GM19463 (cell line): ENCODE results near the gene CRNN.
A peak's percentile ranks its signal among the peaks of the same experiment; 100 is the strongest.

ENCODE experiments used
- ATAC-seq: cut with Tn5 transposase; IDR thresholded peaks from one replicate; pipeline ENCODE4 v1.9.1; 2021; ENCODE audit warnings: mild to moderate bottlenecking, moderate library complexity; ENCODE audit not compliant: unreplicated experiment

The CRNN gene

DNA sequence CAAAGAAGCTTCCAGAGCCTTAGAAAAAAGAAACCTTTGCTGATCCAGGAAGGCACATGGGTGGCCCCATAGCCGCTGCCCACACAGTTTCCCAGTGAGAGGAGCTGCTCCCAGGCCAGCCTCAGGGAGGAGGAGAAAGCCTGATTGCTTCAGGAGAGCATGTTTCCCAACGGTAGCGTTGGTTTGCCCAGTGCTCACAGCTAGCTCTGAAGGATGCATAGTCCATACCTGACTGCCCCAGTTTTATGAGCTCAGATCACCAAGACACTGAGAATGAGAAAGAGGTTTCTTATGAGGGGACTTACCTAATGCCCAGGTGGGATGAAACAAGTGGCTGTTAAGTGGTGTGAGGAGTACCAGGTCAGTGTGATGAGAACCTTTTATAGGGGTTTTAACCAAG lies at the start of gene CRNN:
Gene CRNN, minus strand, starts transcription at position 355 of the 400 bp plus-strand sequence. CDS start 2,030 bp downstream, outside the sequence.
- no peak for ATAC-seq

DNA sequence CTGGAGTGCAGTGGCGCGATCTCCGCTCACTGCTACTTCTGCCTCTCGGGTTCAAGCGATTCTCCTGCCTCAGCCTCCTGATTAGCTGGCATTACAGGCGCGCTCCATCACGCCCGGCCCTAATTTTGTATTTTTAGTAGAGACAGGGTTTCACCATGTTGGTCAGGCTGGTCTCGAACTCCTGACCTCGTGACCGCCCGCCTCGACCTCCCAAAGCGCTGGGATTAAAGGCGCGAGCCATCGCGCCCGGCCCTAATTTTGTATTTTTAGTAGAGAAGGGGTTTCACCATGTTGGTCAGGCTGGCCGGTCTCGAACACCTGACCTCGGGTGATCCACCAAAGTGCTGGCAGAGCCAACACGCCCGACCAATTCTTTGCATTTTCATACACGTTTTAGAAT lies 48.6 kb upstream of the CRNN start:
- ATAC-seq = no peak

DNA sequence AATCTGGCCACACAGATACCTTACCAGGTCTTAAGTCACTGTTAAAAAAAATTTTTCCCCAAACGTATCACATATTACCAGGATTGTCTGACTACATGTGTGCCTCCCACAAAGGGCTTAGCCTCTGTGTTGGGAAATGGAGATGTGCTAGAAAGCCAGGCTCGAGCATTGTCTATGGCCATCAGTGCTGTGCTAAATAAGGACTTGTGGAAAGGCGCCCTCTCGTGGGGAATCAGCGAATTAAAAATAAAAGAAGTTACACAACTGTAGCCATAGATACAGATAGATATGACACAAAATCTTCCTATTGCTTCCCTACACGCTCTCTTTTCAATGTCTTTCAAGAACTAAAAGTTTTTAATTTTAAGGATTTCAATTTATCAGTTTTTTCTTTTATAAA lies 47.5 kb upstream of the CRNN start:
- ATAC-seq = no peak

DNA sequence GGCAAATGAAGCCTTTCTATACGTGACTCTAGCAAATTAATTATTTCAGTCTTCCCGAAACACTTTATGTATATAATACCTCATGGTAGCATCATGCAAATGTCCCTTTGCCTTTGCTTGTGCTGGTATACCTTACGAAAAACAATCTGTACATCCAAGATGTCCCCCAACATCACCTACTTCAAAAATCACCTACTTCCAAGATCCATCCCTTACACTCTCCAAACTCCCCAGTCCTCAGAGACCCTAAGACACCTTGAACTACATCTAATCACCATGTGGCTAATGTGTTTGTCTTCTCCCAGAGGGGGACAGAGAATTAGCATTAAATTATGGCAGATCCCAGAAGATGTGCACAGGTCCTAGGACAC lies 46.5 kb upstream of the CRNN start:
- ATAC-seq = no peak

DNA sequence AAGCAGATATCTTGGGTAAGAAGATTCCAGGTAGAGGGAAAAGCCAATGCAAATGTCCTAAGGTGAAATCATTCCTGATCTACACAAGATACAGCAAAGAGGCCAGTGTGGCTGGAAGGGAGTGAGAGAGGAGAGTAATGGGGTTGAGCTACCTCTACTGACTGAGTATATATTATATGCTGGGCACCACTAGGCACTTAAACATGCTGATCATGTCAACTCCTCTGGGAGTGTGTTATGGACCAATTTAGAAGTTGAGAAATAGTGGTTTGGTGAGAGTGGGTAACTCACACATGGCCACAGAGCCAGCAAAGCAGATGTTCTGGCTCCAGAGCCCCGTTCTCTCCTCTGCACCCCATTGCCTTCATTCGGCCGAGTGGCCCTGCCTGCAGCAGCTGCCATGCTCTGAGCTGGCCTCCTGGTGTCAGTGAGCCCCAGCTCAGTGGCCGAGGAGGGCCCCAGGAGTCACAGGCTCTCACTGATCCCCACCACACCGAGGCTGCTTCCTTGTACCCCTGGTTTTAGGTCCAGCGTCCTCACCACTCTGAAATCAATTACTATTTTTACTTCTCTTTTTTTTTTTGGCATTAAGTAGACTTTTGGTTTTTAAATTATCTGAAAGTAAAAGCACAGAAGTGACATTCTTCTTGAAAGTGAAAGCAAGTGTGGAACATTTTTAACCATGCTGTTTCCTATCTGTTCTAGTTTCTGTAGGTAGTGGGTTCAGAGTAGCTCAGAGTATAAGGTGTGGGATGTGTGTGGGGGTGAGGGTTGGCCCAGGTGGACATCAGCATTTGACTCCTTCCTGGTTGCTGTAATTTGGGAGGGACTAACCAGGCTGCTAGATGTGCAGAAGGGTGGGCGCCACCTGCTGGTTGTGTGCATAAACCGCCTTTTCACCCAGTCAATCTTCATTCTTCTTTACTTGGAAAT lies 45.8 kb upstream of the CRNN start:
- ATAC-seq = peak; percentile 89

DNA sequence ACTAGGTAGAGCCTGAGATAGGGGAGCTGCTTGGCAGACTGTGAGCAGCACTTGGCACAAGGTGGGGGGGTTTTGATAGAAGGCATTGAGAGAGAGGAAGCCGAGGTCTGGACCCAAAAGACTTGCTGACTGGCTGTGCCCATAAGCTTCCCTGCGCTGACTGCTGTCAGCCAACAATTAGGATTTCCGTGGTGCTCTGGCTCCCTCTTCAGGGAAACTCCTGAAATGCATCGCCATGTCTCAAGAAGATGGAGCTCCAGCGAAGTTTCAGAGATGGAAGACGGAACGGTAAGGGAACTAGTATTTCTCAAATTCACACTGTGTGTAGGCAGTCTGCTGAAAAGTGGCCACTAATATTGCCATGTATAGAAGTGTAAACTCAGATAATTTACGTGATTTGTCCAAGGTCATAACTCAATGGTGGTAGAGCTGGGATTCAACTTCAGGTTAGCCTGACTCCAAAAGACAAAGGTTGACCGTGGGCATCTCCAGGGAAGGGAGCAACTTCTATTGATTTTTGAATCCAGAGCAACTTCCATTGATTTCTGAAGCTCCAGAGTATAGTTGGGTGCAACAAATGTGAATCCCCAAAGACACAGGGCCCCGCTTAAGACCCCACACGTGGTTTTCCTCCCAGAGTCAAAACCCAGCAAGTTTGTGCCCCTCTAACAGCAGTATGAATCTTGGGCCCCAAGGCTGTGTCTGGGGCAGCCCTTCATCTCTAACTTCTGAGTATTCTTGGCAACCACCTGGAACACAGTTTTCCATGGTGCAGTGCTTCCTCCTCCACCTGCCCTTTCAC lies 44.5 kb upstream of the CRNN start:
- ATAC-seq = no peak

DNA sequence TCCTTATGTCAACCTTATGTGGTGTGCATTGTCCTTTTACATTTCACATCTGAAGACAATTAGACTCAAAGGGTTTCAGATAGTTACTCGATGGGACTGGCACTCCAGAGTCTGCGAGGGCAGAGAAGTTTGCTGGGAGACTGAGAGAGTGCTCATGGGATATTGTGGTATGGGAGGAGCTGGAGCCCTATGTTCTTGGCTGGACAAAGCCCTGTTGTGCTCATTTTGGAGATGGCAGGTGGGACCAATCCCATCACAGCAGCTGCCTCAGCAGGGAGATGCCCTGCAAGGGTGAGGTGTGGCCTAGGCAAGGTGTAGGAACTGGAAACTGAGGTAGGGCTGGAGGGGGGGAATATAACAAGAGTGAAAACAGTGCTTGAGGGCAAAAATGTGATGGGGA lies 43.5 kb upstream of the CRNN start:
- ATAC-seq = no peak

DNA sequence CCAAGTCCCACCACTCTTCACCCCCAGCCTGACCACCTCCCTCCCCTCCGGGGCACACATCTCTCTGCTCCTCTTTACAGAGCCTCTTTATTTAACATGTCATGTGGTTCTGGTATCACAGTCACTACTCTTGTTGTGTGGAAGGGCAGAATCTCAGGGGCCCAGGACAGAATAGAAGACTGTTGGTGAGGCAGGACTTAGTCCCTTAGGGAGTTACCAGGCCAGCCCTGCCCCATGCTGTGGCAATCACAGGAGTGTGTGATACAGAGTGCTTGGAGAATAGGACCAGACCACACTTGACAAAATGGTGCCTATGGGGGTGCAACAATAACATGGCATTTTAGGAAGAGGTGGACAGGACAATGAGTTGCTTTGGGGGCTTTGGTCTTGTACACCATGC lies 43.0 kb upstream of the CRNN start:
- ATAC-seq = no peak

DNA sequence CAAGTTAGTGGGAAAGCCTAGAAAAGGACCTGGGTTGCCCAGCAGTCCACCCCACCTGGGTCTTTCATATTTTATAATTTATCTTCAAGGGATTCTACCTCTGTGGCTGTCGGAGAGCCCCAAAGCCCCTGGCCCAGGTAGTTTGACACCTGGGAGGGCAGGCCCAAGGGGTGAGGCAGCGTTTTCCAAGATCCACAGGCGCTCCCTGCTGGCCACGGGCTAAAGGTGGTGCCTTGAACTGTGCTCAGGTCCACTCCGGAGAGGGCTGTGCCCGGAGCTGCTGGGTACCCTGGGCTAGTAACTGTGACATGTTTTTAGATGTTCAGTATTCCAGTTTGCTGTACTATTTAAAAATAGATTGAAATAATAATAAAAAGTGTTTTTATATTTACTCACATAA lies 37.2 kb upstream of the CRNN start:
- no peak for ATAC-seq

DNA sequence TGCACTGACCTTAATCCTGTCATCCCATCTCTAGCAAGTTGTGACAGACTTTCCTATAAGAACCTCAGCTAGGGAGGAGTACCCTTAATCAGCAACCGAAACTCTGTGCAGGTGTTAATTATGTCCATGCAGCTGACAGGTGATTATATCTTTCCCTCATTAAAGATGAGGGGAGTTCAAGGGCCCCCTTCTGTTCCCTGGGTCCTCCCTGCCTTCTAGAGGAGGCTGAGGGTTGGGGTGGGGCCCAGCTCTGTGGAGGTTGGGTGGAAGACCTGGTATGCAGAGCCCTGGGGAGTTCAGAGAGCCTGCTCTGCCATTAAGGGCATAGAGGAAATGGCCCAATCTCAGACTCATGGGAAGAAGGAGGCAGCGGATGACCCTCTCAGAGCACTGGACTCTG lies 35.6 kb upstream of the CRNN start:
- no peak for ATAC-seq

DNA sequence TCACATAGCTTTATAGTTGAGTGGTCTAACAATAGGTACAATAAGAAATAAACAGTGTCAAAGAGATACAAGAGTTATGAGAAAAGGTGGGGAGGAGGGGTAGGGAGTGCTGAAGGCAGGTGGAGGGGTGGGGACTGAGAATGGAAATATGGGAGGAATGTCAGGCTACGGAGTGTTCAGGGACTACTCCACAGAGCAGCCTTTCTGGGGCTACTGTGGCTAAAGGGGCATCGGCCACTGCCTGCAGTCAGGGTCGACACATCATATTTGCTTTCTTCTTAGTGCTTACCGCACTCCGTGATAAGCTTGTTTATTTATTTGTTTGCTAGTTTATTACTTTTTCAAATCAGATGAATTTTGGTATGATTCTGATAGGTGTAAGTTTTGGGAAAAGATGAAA lies 34.4 kb upstream of the CRNN start:
- no peak for ATAC-seq

DNA sequence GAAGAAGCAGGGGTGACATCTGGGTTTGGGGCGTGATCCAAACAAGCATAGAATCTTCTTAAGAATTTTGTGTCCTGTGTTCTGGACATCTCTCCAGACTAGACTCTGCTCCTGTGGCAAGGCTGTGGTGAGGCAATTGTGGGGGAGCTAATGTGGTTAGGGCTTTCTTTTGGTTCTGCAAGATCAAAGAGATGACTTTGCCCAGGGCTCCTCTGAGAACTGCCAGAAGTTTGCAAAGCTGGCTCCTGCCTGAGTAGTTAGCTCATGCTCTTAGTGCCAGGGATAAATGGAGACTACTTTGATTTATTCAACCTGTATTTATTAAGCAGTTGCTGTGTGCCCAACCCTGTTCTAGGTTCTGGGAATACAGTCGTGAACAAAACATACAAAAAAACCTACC lies 34.0 kb upstream of the CRNN start:
- no peak for ATAC-seq

DNA sequence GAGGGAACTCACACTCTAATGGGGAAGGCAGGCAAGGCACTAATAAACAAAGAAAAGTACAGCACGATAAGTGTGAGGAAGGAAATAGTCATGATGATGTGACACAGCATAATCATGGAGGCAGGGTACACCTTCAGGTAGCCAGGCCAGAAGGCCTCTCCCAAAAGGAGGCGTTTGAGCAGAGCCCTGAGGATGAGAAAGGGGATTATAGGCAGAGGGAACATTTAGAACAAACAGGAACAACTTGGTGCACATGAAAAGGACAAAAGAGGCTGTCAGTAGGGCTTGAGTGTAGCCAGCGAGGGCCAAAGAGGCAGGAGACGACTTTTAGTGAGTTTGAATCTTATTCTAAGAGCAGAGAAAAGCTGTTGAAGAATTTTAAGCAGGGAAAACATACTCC lies 33.4 kb upstream of the CRNN start:
- no peak for ATAC-seq

DNA sequence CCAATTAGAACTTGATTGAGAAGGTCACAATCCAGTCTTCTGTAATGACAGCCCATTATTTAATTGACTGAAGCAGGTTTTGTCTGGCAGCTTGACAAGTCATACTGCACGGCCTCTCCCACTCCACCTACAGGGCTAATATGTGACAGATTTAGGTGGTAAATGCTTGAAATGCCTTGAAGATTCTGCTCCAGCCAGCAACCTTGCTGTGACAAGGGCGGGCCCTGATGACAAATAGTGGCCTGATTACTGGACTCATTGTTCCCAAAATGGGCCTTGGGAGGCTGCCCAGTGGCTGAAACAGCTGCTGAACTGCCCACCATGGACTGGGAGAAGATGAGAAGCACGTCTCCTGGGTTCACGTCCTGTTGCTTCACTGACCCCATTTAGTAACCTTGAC lies 30.0 kb upstream of the CRNN start:
- ATAC-seq = no peak

DNA sequence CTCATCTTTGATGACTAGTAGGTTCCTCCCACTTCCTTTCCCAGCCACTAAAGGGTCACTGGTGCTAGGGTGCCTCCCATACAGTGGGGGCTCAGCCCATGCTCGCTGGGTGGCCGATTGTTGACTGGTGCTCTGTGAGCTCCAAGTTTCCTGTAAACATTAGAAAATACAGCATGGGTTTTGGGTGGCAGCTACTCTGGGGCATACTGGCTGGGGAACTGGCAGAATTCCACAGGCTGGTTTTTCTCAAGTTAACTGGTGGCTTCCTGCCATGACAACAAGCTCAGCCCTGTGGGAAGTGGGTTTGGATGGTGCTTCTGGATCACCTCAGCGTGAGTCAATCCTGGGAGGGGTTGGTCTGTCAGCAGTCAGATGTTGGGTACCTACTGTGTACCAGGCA lies 28.7 kb upstream of the CRNN start:
- no peak for ATAC-seq

DNA sequence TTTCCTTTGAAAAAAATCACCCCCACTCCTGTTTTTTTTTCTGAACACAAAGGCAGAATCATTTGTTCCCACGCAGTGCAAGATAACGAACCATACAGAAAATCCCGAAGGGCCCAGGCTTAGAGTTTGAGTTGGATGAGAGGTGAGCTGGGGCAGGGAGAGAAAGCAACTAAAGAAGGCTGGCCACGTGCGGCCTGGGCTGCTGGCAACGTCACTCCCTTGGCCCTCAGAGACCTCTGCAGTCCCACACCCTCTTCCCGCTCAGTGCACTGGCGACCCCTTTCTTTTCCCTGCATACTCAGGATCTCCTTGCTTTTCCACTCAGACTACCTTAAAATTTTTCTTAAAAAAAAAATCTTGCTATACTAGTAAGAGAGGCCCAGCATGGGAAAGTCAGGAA lies 28.2 kb upstream of the CRNN start:
- no peak for ATAC-seq

DNA sequence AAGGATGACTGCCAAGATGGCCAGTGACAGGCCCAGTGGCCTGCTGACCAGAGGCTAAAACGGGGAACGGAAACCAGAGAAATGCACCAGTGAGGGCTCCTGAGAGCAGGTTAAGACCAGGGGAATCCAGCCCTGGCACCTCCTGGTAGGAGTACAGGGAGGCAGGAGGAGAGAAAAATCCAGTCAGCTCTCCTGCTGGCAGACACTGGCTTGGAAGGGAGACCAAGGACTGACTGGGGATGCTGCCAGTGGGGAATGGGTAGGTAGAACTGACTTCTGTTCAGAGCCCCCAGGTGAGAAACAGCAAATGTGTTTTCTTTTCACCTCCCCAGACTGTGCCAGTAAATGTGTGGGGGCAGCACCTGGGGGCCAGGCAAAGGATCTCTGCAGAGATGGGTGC lies 27.7 kb upstream of the CRNN start:
- no peak for ATAC-seq

DNA sequence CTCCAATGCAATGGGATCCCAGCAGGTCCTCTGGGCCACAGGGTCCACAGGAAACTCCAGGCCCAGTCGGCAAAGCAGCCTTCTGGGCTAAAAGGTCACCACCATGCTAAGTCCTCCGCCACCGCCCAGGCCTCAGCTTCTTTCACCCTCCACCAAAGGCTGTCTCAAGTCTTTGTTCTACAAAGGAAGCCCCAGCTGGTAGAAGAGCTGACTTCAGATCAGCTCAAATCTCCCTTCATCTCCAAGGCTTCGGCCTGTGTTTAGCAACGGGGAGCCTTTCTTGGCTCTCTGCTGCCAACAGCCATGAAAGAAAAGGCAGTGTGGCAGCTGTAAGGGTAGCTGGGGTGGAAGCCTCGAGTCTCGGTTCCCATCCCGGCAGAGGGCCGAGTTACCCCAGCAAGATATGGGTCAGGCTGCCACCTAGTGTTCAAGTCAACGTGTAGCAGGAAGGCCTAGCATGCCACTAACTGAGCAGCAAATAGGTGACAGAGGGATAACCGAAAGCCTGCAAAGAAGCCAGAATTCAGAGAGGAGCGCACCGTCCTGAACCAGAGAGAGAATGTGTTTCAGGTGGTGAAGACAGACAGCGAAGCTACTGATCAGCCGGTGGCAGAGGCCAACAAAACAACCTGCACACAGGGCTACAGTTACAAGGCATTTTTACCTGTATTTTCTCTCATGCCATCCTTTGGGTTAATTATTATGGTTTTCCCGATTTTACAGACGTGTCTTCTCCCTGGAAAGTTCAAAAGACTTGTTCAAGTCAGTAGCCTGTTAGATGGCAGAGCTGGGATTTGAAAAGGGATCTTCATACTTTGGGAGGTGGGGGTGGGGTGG lies 26.8 kb upstream of the CRNN start:
- peak; percentile 87 for ATAC-seq

DNA sequence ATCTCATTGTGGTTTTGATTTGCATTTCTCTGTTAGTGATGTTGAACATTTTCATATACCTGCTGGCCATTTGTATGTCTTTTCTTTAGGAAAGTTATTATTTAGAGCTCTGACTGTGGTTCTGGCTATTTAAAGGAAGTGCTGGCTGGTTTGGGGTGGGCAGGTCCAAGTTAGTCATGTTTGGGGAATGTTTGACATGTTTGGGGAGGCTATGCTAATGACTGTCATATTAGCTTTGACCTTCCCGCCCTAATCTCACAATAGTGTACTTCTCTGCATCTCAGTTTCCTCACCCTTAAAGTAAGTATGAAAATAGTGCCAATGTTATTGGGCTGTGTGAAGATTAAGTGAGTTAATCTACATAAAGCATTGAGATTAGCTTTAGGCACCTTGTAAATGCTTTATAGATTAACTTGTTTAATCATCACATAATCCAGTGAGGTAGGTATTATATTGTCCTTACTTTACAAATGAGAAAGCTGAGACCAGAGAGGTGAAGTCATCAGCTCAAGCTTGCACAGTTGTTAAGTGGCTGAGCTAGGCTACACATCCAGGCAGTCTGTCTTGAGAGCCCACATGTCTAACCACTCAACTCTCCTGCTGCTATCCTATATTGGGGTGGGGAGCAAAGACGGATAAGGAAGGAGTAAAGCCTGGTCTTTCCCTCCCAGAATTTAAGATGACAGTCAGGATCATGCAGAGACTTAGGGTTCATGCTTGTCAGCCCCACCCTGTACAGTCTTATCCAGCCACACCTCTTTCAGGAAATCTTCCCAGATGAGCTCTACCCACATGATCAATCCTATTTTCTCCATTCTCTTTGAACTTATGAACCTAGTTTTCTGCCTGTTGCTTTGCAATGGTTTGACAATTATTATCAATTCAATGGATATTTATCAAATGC lies 22.8 kb upstream of the CRNN start:
- ATAC-seq = no peak

DNA sequence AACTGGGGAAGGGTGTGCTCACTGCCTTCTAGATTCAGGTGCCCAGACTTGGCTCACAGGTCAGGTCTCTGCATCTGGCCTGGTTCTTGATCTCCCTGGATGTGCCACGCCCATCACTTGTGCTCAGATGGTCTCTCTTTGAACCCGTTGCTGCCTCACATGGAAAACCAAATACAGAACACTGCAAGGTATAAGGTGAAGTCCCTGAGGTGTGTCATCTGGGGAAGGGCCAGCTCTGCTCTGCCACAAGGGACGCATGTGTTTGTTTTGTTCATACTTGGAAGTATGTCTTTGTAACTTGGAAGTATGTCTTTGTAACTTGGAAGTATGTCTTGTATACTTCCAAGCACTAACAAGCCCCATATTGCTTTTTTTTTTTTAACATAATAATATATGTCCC lies 13.4 kb upstream of the CRNN start:
- ATAC-seq = no peak
